Loucy (cell line): ENCODE measurements around the gene EEA1.

Experiments
- H2AFZ ChIP-seq: fragments of 200-600 bp; sonication (generic); 2 replicates; pipeline ENCODE4 v1.6.0; 2016; ENCODE audit warnings: antibody characterized with exemption, mild to moderate bottlenecking, low read length, moderate library complexity
- H3F3A ChIP-seq: fragments of 200-600 bp; 2 replicates; pipeline ENCODE4 v1.6.0; 2016; ENCODE audit warnings: antibody characterized with exemption, low read depth, mild to moderate bottlenecking
- H3K27me3 ChIP-seq: fragments of 200-600 bp; sonication (generic); 2 replicates; pipeline ENCODE4 v1.6.1; 2014; ENCODE audit warnings: low read length, mild to moderate bottlenecking; ENCODE audit not compliant: insufficient read depth, poor library complexity, severe bottlenecking
- H3K36me3 ChIP-seq: fragments of 200-600 bp; sonication (generic); 2 replicates; pipeline ENCODE4 v1.6.1; 2016; ENCODE audit warnings: low read length; ENCODE audit not compliant: insufficient read depth
- H3K4me1 ChIP-seq: fragments of 200-600 bp; sonication (generic); 2 replicates; pipeline ENCODE4 v1.5.1; 2014; ENCODE audit warnings: low read length, mild to moderate bottlenecking; ENCODE audit not compliant: insufficient read depth, poor library complexity, severe bottlenecking
- H3K4me2 ChIP-seq: fragments of 200-600 bp; sonication (generic); 2 replicates; pipeline ENCODE4 v1.6.0; 2014; ENCODE audit warnings: antibody characterized with exemption, low read length, low read depth, mild to moderate bottlenecking; ENCODE audit not compliant: poor library complexity, severe bottlenecking
- H3K4me3 ChIP-seq: fragments of 200-600 bp; sonication (generic); 2 replicates; pipeline ENCODE4 v1.5.1; 2014; ENCODE audit warnings: low read length, mild to moderate bottlenecking, mixed read lengths; ENCODE audit not compliant: poor library complexity, severe bottlenecking
- H3K79me2 ChIP-seq: fragments of 200-600 bp; sonication (generic); 2 replicates; pipeline ENCODE4 v1.6.1; 2014; ENCODE audit warnings: low read length; ENCODE audit not compliant: insufficient read depth
- H3K9ac ChIP-seq: fragments of 200-600 bp; sonication (generic); 2 replicates; pipeline ENCODE4 v1.6.0; 2014; ENCODE audit warnings: mild to moderate bottlenecking, low read depth, low read length, moderate library complexity; ENCODE audit not compliant: poor library complexity, severe bottlenecking
- H3K9me2 ChIP-seq: fragments of 200-600 bp; sonication (generic); replicated peaks from 2 replicates; pipeline ENCODE4 v1.6.1; 2016; ENCODE audit warnings: low read depth, low read length, mixed read lengths
- H3K9me3 ChIP-seq: fragments of 200-600 bp; sonication (generic); 2 replicates; pipeline ENCODE4 v1.6.1; 2014; ENCODE audit warnings: mild to moderate bottlenecking, antibody characterized with exemption, low read length, low read depth; ENCODE audit not compliant: insufficient read depth
- H4K20me1 ChIP-seq: fragments of 200-600 bp; sonication (generic); 2 replicates; pipeline ENCODE4 v1.6.0; 2014; ENCODE audit warnings: antibody characterized with exemption, low read length, mild to moderate bottlenecking; ENCODE audit not compliant: insufficient read depth, poor library complexity, severe bottlenecking
- CTCF ChIP-seq: fragments of 200-600 bp; sonication (generic); conservative IDR thresholded peaks from 2 replicates; pipeline ENCODE4 v1.5.1; 2014; ENCODE audit warnings: mild to moderate bottlenecking, antibody characterized with exemption, low read length
- EZH2phosphoT487 ChIP-seq: fragments of 200-600 bp; IDR thresholded peaks from 2 replicates; pipeline ENCODE4 v1.6.1; 2018; ENCODE audit warnings: antibody characterized with exemption, mild to moderate bottlenecking, moderate library complexity, borderline replicate concordance

Gene EEA1

GRCh38 chr12:92786045-92786444 is 143.1 kb downstream of the EEA1 start:
- Histone ChIP-seq H3K79me2 (no peaks in the 10 kb centered on the region), H3K9me3 (peaks cover 3% of the 10 kb centered on the region; the same call in 1 of the 2 replicates), H3K36me3 (peaks cover 22% of the 10 kb centered on the region; the same call in 1 of the 2 replicates), H3K4me3 (no peak overlapping the region), H3K4me2 (no peak overlapping the region), H3F3A (no peaks in the 10 kb centered on the region; the same call in 1 of the 2 replicates), H3K9me2 (no peaks in the 10 kb centered on the region), H4K20me1 (no peaks in the 10 kb centered on the region), H3K9ac (no peak overlapping the region), H3K4me1 (no peaks in the 10 kb centered on the region), H3K27me3 (no peaks in the 10 kb centered on the region), H2AFZ (no peak overlapping the region)
- no peak for TF ChIP-seq EZH2phosphoT487
- TF ChIP-seq CTCF: no peak

- TF ChIP-seq EZH2phosphoT487 (no peak), CTCF (no peak)
- H3F3A ChIP-seq: no peaks in the 10 kb centered on the region; the same call in 1 of the 2 replicates
- H3K79me2 ChIP-seq: no peaks in the 10 kb centered on the region
- H3K9me2 ChIP-seq: no peaks in the 10 kb centered on the region
- H3K4me2 ChIP-seq: no peak overlapping the region
- H3K4me1 ChIP-seq: no peaks in the 10 kb centered on the region
- peaks cover 23% of the 10 kb centered on the region; the same call in 1 of the 2 replicates for H3K36me3 ChIP-seq
- H3K9ac ChIP-seq: no peak overlapping the region
- no peak overlapping the region for H2AFZ ChIP-seq
- H3K4me3 ChIP-seq: no peak overlapping the region
- H3K9me3 ChIP-seq: peaks cover 3% of the 10 kb centered on the region; the same call in 1 of the 2 replicates
- H4K20me1 ChIP-seq: no peaks in the 10 kb centered on the region
- H3K27me3 ChIP-seq: no peaks in the 10 kb centered on the region
These were observed 143.5 kb downstream of the EEA1 start for GRCh38 chr12:92785563-92785950.

- Histone ChIP-seq H3K36me3 (peaks cover 20% of the 10 kb centered on the region; the same call in 1 of the 2 replicates), H3K79me2 (no peaks in the 10 kb centered on the region), H3F3A (no peaks in the 10 kb centered on the region; the same call in 1 of the 2 replicates), H3K4me1 (no peaks in the 10 kb centered on the region), H3K4me3 (no peak overlapping the region), H2AFZ (no peak overlapping the region), H3K9me3 (no peaks in the 10 kb centered on the region), H4K20me1 (no peaks in the 10 kb centered on the region), H3K27me3 (no peaks in the 10 kb centered on the region), H3K9ac (peak overlapping the region; percentile 13), H3K9me2 (no peaks in the 10 kb centered on the region), H3K4me2 (no peak overlapping the region)
- TF ChIP-seq CTCF (peak; percentile 67), EZH2phosphoT487 (no peak)
These were observed 144.1 kb downstream of the EEA1 start for GRCh38 chr12:92784797-92785562.
